ENCODE measurements around the gene FOXC1. TPM values are rescaled to one million over a fixed set of nuclear protein-coding genes. Genes with fewer than 3 reads are reported as not detected.

FOXC1 gene
- total and polyA plus RNA-seq, 9 of the 15 experiments (the other 6 are each of a cell fraction or from before 2014, with no cell fraction given): not detected

GRCh38 chr6:1622851-1623768 lies 13.4 kb downstream of the FOXC1 start (continued):
- TF ChIP-seq ZNF695 (CRISPR knock-in tag; IDR thresholded peaks at IDR 0.05) (no peak), CEBPZ (IDR thresholded peaks at IDR 0.05; ENCODE audit: borderline replicate concordance, low read depth, low read length) (no peak), AFF1 (IDR thresholded peaks at IDR 0.05; ENCODE audit: low read depth in 1 of 2, partially characterized antibody in 2 of 2) (no peak), MYNN (IDR thresholded peaks at IDR 0.05) (no peak), MYNN (CRISPR knock-in tag; IDR thresholded peaks at IDR 0.05) (no peak), FIP1L1 (IDR thresholded peaks at IDR 0.05; ENCODE audit: low read depth, low read length, poor library complexity, severe bottlenecking) (no peak), HNRNPLL (IDR thresholded peaks at IDR 0.05; ENCODE audit: low read depth, low read length, poor library complexity, severe bottlenecking) (no peak), XRCC5 (IDR thresholded peaks at IDR 0.05; ENCODE audit: low read depth, low read length) (no peak), SIX5 (IDR thresholded peaks at IDR 0.05; ENCODE audit: borderline replicate concordance in 1 of 2, insufficient read depth in 1 of 2, low read depth in 1 of 2, low read length in 2 of 2) (no peak), ZFP30 (CRISPR knock-in tag; IDR thresholded peaks at IDR 0.05; ENCODE audit: borderline replicate concordance) (no peak), SRF (CRISPR knock-in tag; IDR thresholded peaks at IDR 0.05) (no peak)

Data from K562 (cell line).